A673 (cell line): ENCODE measurements around the gene CYP19A1. TPM values are rescaled to one million over a fixed set of nuclear protein-coding genes. Genes with fewer than 3 reads are reported as not detected.

Experiments
- BruUV-seq: library from RNA; stranded (reverse); fragments of 400-500 nt; replicated peaks from 2 replicates; lab custom pipeline; 2021; lab: Mats Ljungman, UMichigan
- CTCF ChIA-PET: fragments of 300-600 bp; sonication (Branson Sonifier 250); formaldehyde crosslinking; loops from one replicate; lab custom pipeline; 2022; ENCODE audit warnings: antibody characterized with exemption; lab: Charles Lee
- POLR2A ChIA-PET: fragments of 300-600 bp; sonication (Branson Sonifier 250); formaldehyde crosslinking; loops from one replicate; lab custom pipeline; 2022; ENCODE audit warnings: antibody characterized with exemption; ENCODE audit not compliant: low non-redundant PET; lab: Charles Lee
- DNase-seq: peaks from one replicate; pipeline ENCODE4 v3.0.0-alpha.2; 2015; ENCODE audit warnings: low spot score
- H3K27ac ChIP-seq: fragments of 200-600 bp; sonication (generic); 2 replicates; pipeline ENCODE4 v1.5.1; 2016; ENCODE audit warnings: mixed run types, low read depth, mild to moderate bottlenecking, mixed read lengths, antibody characterized with exemption, low read length; ENCODE audit not compliant: poor library complexity, severe bottlenecking
- H3K27me3 ChIP-seq: fragments of 200-600 bp; sonication (generic); replicated peaks from 2 replicates; pipeline ENCODE4 v1.6.1; 2017; ENCODE audit warnings: mixed run types, low read depth, mild to moderate bottlenecking, mixed read lengths, antibody characterized with exemption, low read length; ENCODE audit not compliant: insufficient read depth, poor library complexity
- H3K36me3 ChIP-seq: fragments of 200-600 bp; sonication (generic); 2 replicates; pipeline ENCODE4 v1.6.1; 2016; ENCODE audit warnings: mixed run types, mild to moderate bottlenecking, mixed read lengths, antibody characterized with exemption, low read length; ENCODE audit not compliant: insufficient read depth, poor library complexity, severe bottlenecking
- H3K4me1 ChIP-seq: fragments of 200-600 bp; sonication (generic); 2 replicates; pipeline ENCODE4 v1.6.1; 2017; ENCODE audit warnings: mixed run types, mild to moderate bottlenecking, mixed read lengths, antibody characterized with exemption, low read length; ENCODE audit not compliant: insufficient read depth, poor library complexity, severe bottlenecking
- H3K4me3 ChIP-seq: fragments of 200-600 bp; sonication (generic); 2 replicates; pipeline ENCODE4 v1.5.1; 2016; ENCODE audit warnings: low read depth, mixed run types, mild to moderate bottlenecking, mixed read lengths, low read length; ENCODE audit not compliant: poor library complexity, severe bottlenecking
- H3K9me3 ChIP-seq: fragments of 200-600 bp; sonication (generic); 2 replicates; pipeline ENCODE4 v1.6.1; 2016; ENCODE audit warnings: mixed run types, low read depth, mild to moderate bottlenecking, mixed read lengths, antibody characterized with exemption, low read length; ENCODE audit not compliant: poor library complexity, severe bottlenecking
- CTCF ChIP-seq: fragments of 300-800, 200-600 bp; sonication (generic); conservative IDR thresholded peaks from 2 replicates; pipeline ENCODE4 v1.5.1; 2017; ENCODE audit warnings: low read depth, mild to moderate bottlenecking, antibody characterized with exemption, low read length, moderate library complexity, mixed read lengths
- EZH2 ChIP-seq: fragments of 200-600 bp; sonication (generic); IDR thresholded peaks from 2 replicates; pipeline ENCODE4 v1.6.1; 2017; ENCODE audit warnings: borderline replicate concordance, low read depth, mild to moderate bottlenecking, mixed read lengths, antibody characterized with exemption, low read length; ENCODE audit not compliant: poor library complexity, severe bottlenecking
- intact Hi-C: fragments of 100-400 bp; cut with micrococcal nuclease; formaldehyde crosslinking; loops from one replicate; pipeline ENCODE4 v1.10.0; 2022; ENCODE audit not compliant: unreplicated experiment
- total RNA-seq: library from RNA; stranded (reverse); gene quantifications from 2 replicates; pipeline ENCODE4 v1.2.3, GENCODE V29; 2021

Gene CYP19A1
- total RNA-seq, 1 experiment from 2014 or later, result 0.80 TPM

- no peak for TF ChIP-seq EZH2
- no peak for TF ChIP-seq CTCF
- no peak for DNase-seq
- CTCF ChIA-PET, result interaction anchor here (0.9 kb wide), 1 partner anchor 82 kb away, joined by 3 read pairs; no protein-coding TSS in a partner anchor
- H3K27me3 ChIP-seq, result no peaks in the 10 kb centered on the region
- H3K4me1 ChIP-seq, result no peaks in the 10 kb centered on the region
- no TSS peak for BruUV-seq
- POLR2A ChIA-PET, result interaction anchor here (0.7 kb wide), 1 partner anchor 857 kb away, joined by 3 read pairs; no protein-coding TSS in a partner anchor
- no peaks in the 10 kb centered on the region for H3K9me3 ChIP-seq
- no peak overlapping the region for H3K4me3 ChIP-seq
- intact Hi-C loops, result no loop called here
- H3K27ac ChIP-seq, result no peak overlapping the region
- no peaks in the 10 kb centered on the region for H3K36me3 ChIP-seq
Observed at GRCh38 chr15:51298620-51299019, 39.8 kb downstream of the CYP19A1 start.

- CTCF ChIA-PET, result no interaction called here
Observed at GRCh38 chr15:51290720-51291119, 47.7 kb downstream of the CYP19A1 start.

GRCh38 chr15:51289290-51289689 lies 49.1 kb downstream of the CYP19A1 start:
- no TSS peak for BruUV-seq

More at GRCh38 chr15:51290720-51291119, 47.7 kb downstream of the CYP19A1 start:
- no peaks in the 10 kb centered on the region for H3K4me1 ChIP-seq
- TF ChIP-seq EZH2 (no peak), CTCF (no peak)
- POLR2A ChIA-PET, result no interaction called here
- H3K36me3 ChIP-seq, result no peaks in the 10 kb centered on the region
- no peak for DNase-seq
- no peaks in the 10 kb centered on the region for H3K27me3 ChIP-seq
- BruUV-seq, result no TSS peak
- H3K9me3 ChIP-seq, result no peaks in the 10 kb centered on the region
- intact Hi-C loops, result no loop called here
- H3K27ac ChIP-seq, result no peak overlapping the region
- no peak overlapping the region for H3K4me3 ChIP-seq

More at GRCh38 chr15:51289290-51289689, 49.1 kb downstream of the CYP19A1 start:
- no peak for DNase-seq
- Histone ChIP-seq H3K27ac (no peak overlapping the region), H3K4me3 (no peak overlapping the region), H3K9me3 (no peaks in the 10 kb centered on the region), H3K27me3 (no peaks in the 10 kb centered on the region), H3K4me1 (no peaks in the 10 kb centered on the region), H3K36me3 (no peaks in the 10 kb centered on the region)
- intact Hi-C loops, result no loop called here
- CTCF ChIA-PET, result no interaction called here
- POLR2A ChIA-PET, result no interaction called here
- TF ChIP-seq CTCF, result no peak
- no peak for TF ChIP-seq EZH2
